Activated CD8-positive, alpha-beta memory T cell treated with anti-CD3 and anti-CD28 coated beads for 4 hours (primary cell): ENCODE results near the gene BAIAP2L2.

Experiments used
- DNase-seq, 2 donors: peaks; one replicate each; pipeline ENCODE4 v3.0.0-alpha.2; 2020; ENCODE audit warnings: low read depth in 2 of 2

BAIAP2L2 gene

GRCh38 chr22:38068641-38069371 is 41.7 kb downstream of the BAIAP2L2 start:
- DNase-seq: no peak

- DNase-seq: no peak
These were observed 42.6 kb downstream of the BAIAP2L2 start for GRCh38 chr22:38067761-38068360.

GRCh38 chr22:38067028-38067415 is 43.5 kb downstream of the BAIAP2L2 start:
- DNase-seq: no peak

- no peak for DNase-seq
These were observed 44.0 kb downstream of the BAIAP2L2 start for GRCh38 chr22:38066381-38067027.

- DNase-seq: no peak
These were observed 44.9 kb downstream of the BAIAP2L2 start for GRCh38 chr22:38065539-38065938.

- no peak for DNase-seq
These were observed 47.7 kb downstream of the BAIAP2L2 start for GRCh38 chr22:38062791-38063190.

- peak; percentile 48 to 63 for DNase-seq
These were observed 53.3 kb downstream of the BAIAP2L2 start, which contains the start of gene PICK1 for GRCh38 chr22:38056969-38057891. Gene PICK1, plus strand, starts transcription at chr22:38057404. Its CDS starts 406 bp downstream, at chr22:38057810.

GRCh38 chr22:38051900-38052862 is 58.3 kb downstream of the BAIAP2L2 start:
- DNase-seq: peak; percentile 57 to 59

GRCh38 chr22:38051261-38051660 is 59.2 kb downstream of the BAIAP2L2 start:
- DNase-seq: no peak

GRCh38 chr22:38050720-38051119 is 59.8 kb downstream of the BAIAP2L2 start:
- DNase-seq: no peak

- DNase-seq: no peak
These were observed 60.5 kb downstream of the BAIAP2L2 start for GRCh38 chr22:38049812-38050619.

GRCh38 chr22:38046070-38046748 is 64.3 kb downstream of the BAIAP2L2 start:
- no peak for DNase-seq

GRCh38 chr22:38043151-38044039 is 67.1 kb downstream of the BAIAP2L2 start:
- DNase-seq: no peak

- DNase-seq: no peak
These were observed 68.0 kb downstream of the BAIAP2L2 start for GRCh38 chr22:38042488-38042790.

GRCh38 chr22:38041760-38042487 is 68.6 kb downstream of the BAIAP2L2 start:
- DNase-seq: no peak

- no peak for DNase-seq
These were observed 69.3 kb downstream of the BAIAP2L2 start for GRCh38 chr22:38040953-38041759.
